NT2/D1 (cell line): ENCODE results near the gene FAH.

ENCODE experiments used
- DNase-seq: peaks from one replicate; pipeline ENCODE4 v3.0.0-alpha.2; 2011; ENCODE audit warnings: low read depth, low spot score
- H3K27me3 ChIP-seq: 2 replicates; pipeline ENCODE4 v1.6.0; 2011; ENCODE audit warnings: mild to moderate bottlenecking; ENCODE audit not compliant: insufficient read length, insufficient read depth
- H3K36me3 ChIP-seq: 2 replicates; pipeline ENCODE4 v1.6.1; 2011; ENCODE audit warnings: mild to moderate bottlenecking, low read length, mixed read lengths; ENCODE audit not compliant: insufficient read depth, insufficient read length
- H3K4me1 ChIP-seq: 2 replicates; pipeline ENCODE4 v1.5.1; 2011; ENCODE audit not compliant: insufficient read depth, insufficient read length
- H3K4me3 ChIP-seq: 2 replicates; pipeline ENCODE4 v1.5.1; 2011; ENCODE audit warnings: low read depth; ENCODE audit not compliant: insufficient read length
- H3K9ac ChIP-seq: 2 replicates; pipeline ENCODE4 v1.6.0; 2011; ENCODE audit warnings: low read depth; ENCODE audit not compliant: insufficient read length
- H3K9me3 ChIP-seq: 2 replicates; pipeline ENCODE4 v1.5.1; 2011; ENCODE audit warnings: mild to moderate bottlenecking, low read length; ENCODE audit not compliant: insufficient read depth
- SUZ12 ChIP-seq: IDR thresholded peaks from 2 replicates; pipeline ENCODE4 v1.6.1; 2011; ENCODE audit not compliant: insufficient read length, insufficient read depth; ENCODE audit errors: extremely low read depth
- YY1 ChIP-seq: IDR thresholded peaks from 2 replicates; pipeline ENCODE4 v1.6.1; 2011; ENCODE audit not compliant: insufficient read length, insufficient read depth
- ZNF274 ChIP-seq: IDR thresholded peaks from 2 replicates; pipeline ENCODE4 v1.6.1; 2011; ENCODE audit warnings: mild to moderate bottlenecking, low read depth, low read length

Gene FAH

GRCh38 chr15:80163217-80163616, 10.4 kb downstream of the FAH start:
- H3K27me3 ChIP-seq = no peaks in the 10 kb centered on the region
- no peak for DNase-seq
- peaks cover 38% of the 10 kb centered on the region for H3K36me3 ChIP-seq
- H3K4me1 ChIP-seq = peaks cover 7% of the 10 kb centered on the region
- H3K9me3 ChIP-seq = no peaks in the 10 kb centered on the region
- no peak overlapping the region for H3K9ac ChIP-seq
- H3K4me3 ChIP-seq = no peak overlapping the region
- no peak for TF ChIP-seq SUZ12

- Histone ChIP-seq H3K4me3 (no peak overlapping the region), H3K36me3 (peaks cover 36% of the 10 kb centered on the region), H3K4me1 (peaks cover 7% of the 10 kb centered on the region), H3K27me3 (no peaks in the 10 kb centered on the region), H3K9me3 (no peaks in the 10 kb centered on the region), H3K9ac (no peak overlapping the region)
- DNase-seq = no peak
- TF ChIP-seq SUZ12 (no peak), YY1 (no peak), ZNF274 (no peak)
These were observed 11.1 kb downstream of the FAH start for GRCh38 chr15:80163897-80164296.

- Histone ChIP-seq H3K36me3 (peaks cover 19% of the 10 kb centered on the region), H3K27me3 (no peaks in the 10 kb centered on the region), H3K9me3 (no peaks in the 10 kb centered on the region), H3K4me1 (no peaks in the 10 kb centered on the region), H3K4me3 (no peak overlapping the region), H3K9ac (no peak overlapping the region)
- no peak for TF ChIP-seq SUZ12
- TF ChIP-seq ZNF274 = no peak
- no peak for TF ChIP-seq YY1
- no peak for DNase-seq
These were observed 15.1 kb downstream of the FAH start for GRCh38 chr15:80167936-80168335.

GRCh38 chr15:80168421-80168820, 15.6 kb downstream of the FAH start:
- Histone ChIP-seq H3K4me1 (peaks cover under 1% of the 10 kb centered on the region), H3K36me3 (peaks cover 15% of the 10 kb centered on the region), H3K27me3 (no peaks in the 10 kb centered on the region), H3K9ac (no peak overlapping the region), H3K4me3 (no peak overlapping the region), H3K9me3 (no peaks in the 10 kb centered on the region)
- DNase-seq = no peak
- TF ChIP-seq YY1 = no peak
- TF ChIP-seq ZNF274 = no peak
- TF ChIP-seq SUZ12 = no peak

- Histone ChIP-seq H3K27me3 (no peaks in the 10 kb centered on the region), H3K4me3 (no peak overlapping the region), H3K9me3 (no peaks in the 10 kb centered on the region), H3K9ac (no peak overlapping the region), H3K36me3 (peaks cover 16% of the 10 kb centered on the region), H3K4me1 (peaks cover 4% of the 10 kb centered on the region)
- TF ChIP-seq YY1 (no peak), SUZ12 (no peak), ZNF274 (no peak)
- no peak for DNase-seq
These were observed 17.1 kb downstream of the FAH start for GRCh38 chr15:80169768-80170357.

- Histone ChIP-seq H3K9me3 (no peaks in the 10 kb centered on the region), H3K4me3 (no peak overlapping the region), H3K36me3 (peaks cover 23% of the 10 kb centered on the region), H3K27me3 (no peaks in the 10 kb centered on the region), H3K4me1 (peaks cover 4% of the 10 kb centered on the region), H3K9ac (no peak overlapping the region)
- TF ChIP-seq SUZ12 = no peak
- no peak for TF ChIP-seq ZNF274
- TF ChIP-seq YY1 = no peak
- DNase-seq = no peak
These were observed 17.8 kb downstream of the FAH start for GRCh38 chr15:80170596-80170995.

- TF ChIP-seq YY1 (no peak), ZNF274 (no peak), SUZ12 (no peak)
- H3K36me3 ChIP-seq = peaks cover 25% of the 10 kb centered on the region
These were observed 19.0 kb downstream of the FAH start for GRCh38 chr15:80171787-80172186.

GRCh38 chr15:80172401-80172800, 19.6 kb downstream of the FAH start:
- no peak for DNase-seq
- Histone ChIP-seq H3K27me3 (no peaks in the 10 kb centered on the region), H3K9me3 (no peaks in the 10 kb centered on the region), H3K9ac (no peak overlapping the region), H3K36me3 (peaks cover 29% of the 10 kb centered on the region), H3K4me3 (no peak overlapping the region), H3K4me1 (peaks cover 4% of the 10 kb centered on the region)
- TF ChIP-seq YY1 (no peak), SUZ12 (no peak), ZNF274 (no peak)

More at GRCh38 chr15:80171787-80172186, 19.0 kb downstream of the FAH start:
- Histone ChIP-seq H3K9ac (peak overlapping the region; percentile 36), H3K9me3 (no peaks in the 10 kb centered on the region), H3K4me3 (no peak overlapping the region), H3K27me3 (no peaks in the 10 kb centered on the region), H3K4me1 (peaks cover 4% of the 10 kb centered on the region)
- DNase-seq = no peak
